Effector memory CD4-positive, alpha-beta T cell (primary cell): ENCODE data around the gene TPM2.

ENCODE experiments used
- DNase-seq, 3 donors: peaks; one replicate each; pipeline ENCODE4 v3.0.0-alpha.2; 2020
- H3K27ac ChIP-seq: 2 replicates; pipeline ENCODE4 v1.7.0; 2013; ENCODE audit warnings: mild to moderate bottlenecking, low read length, moderate library complexity; ENCODE audit not compliant: insufficient read depth, poor library complexity, severe bottlenecking
- H3K27me3 ChIP-seq: replicated peaks from 2 replicates; pipeline ENCODE4 v1.7.0; 2013; ENCODE audit warnings: mild to moderate bottlenecking, low read length; ENCODE audit not compliant: insufficient read depth, control insufficient read depth, poor library complexity, severe bottlenecking
- H3K36me3 ChIP-seq: 2 replicates; pipeline ENCODE4 v1.7.0; 2013; ENCODE audit warnings: mild to moderate bottlenecking, low read length, moderate library complexity; ENCODE audit not compliant: control insufficient read depth, insufficient read depth
- H3K4me1 ChIP-seq: 2 replicates; pipeline ENCODE4 v1.7.0; 2013; ENCODE audit warnings: low read length, mild to moderate bottlenecking; ENCODE audit not compliant: control insufficient read depth, insufficient read depth, poor library complexity, severe bottlenecking
- H3K4me3 ChIP-seq: 2 replicates; pipeline ENCODE4 v1.7.0; 2013; ENCODE audit warnings: low read length, low read depth, mild to moderate bottlenecking; ENCODE audit not compliant: insufficient read depth, poor library complexity, severe bottlenecking
- H3K9me3 ChIP-seq: 2 replicates; pipeline ENCODE4 v1.7.0; 2013; ENCODE audit warnings: mild to moderate bottlenecking, low read length, moderate library complexity; ENCODE audit not compliant: control insufficient read depth

Gene TPM2

DNA sequence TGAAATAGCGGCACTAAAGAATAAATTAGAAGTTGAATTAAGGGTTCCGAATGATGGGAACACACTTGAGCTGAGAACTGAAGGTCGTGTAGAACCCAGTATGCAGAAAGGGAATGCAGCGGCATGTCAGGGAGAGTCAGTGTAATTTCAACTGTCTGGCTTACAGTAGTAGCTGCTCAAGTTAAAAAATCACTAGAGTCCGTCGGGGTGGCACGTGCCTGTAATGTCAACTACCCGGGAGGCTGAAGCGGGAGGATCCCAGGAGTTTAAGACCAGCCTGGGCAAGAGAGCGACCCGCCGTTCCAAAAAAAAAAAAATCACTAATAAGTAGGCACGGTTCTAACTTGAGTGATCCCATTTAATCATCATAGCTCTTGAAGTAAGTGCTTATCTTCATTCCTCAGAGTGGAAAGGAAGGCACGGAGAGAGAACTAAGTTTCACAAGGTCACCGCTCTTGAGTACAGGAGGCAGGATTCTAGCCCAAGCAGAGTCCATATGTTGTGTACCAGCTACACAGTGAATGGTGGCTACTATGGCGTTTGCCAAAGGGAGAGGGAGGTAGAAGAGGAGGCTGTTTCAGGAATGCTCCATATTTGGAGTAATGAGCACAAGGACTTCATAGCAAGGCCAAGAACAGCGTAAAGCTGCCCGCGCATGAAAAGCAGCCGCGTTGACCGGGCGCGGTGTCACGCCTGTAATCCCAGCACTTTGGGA lies 32.7 kb downstream of the TPM2 start:
- peaks cover 29% of the 10 kb centered on the region for H3K4me1 ChIP-seq

DNA sequence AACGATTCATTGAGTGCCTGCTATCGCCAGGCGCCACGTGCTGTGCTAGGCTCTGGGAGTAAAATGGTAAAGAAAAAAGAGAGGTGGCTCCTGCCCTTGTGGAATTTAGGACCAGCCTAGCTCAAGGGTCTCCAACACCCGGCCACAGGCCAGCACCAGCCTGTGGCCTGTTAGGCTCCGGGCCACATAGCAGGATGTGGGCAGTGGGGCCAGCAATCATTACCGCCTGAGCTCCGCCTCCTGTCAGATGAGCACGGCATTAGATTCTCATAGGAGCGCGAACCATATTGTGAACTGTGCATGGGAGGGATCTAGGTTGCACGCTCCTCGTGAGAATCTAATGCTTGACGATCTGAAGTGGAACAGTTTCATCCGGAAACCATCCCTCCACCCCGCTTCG lies 33.4 kb downstream of the TPM2 start:
- H3K36me3 ChIP-seq, result no peaks in the 10 kb centered on the region
- H3K9me3 ChIP-seq, result no peaks in the 10 kb centered on the region
- DNase-seq, result no peak
- H3K27ac ChIP-seq, result peak overlapping the region; percentile 100
- H3K4me3 ChIP-seq, result no peak overlapping the region
- peaks cover 30% of the 10 kb centered on the region for H3K4me1 ChIP-seq
- no peaks in the 10 kb centered on the region for H3K27me3 ChIP-seq

More for the DNA sequence above, 32.7 kb downstream of the TPM2 start:
- H3K27ac ChIP-seq, result peak overlapping the region; percentile 100
- H3K27me3 ChIP-seq, result no peaks in the 10 kb centered on the region
- no peak for DNase-seq
- peak overlapping the region; percentile 89 for H3K4me3 ChIP-seq
- no peaks in the 10 kb centered on the region for H3K9me3 ChIP-seq
- no peaks in the 10 kb centered on the region for H3K36me3 ChIP-seq

DNA sequence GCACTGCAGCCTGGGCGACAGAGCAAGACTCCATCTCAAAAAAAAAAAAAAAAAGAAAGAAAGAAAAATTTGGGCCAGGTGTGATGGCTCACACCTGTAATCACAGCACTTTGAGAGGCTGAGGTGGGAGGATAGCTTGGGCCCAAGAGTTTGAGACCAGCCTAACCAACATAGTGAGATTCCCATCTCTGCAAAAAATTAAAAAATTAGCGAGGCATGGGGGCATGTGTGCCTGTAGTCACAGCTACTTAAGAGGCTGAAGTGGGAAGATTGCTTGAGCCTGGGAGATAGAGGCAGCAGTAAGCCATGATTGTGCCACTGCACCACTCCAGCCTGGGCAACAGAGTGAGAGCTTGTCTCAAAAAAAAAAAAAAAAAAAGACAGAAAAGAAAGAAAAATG lies 36.1 kb downstream of the TPM2 start:
- no peak for DNase-seq
- H3K9me3 ChIP-seq, result no peaks in the 10 kb centered on the region
- no peak overlapping the region for H3K27ac ChIP-seq
- H3K27me3 ChIP-seq, result no peaks in the 10 kb centered on the region
- H3K4me3 ChIP-seq, result no peak overlapping the region
- no peaks in the 10 kb centered on the region for H3K36me3 ChIP-seq
- peaks cover 21% of the 10 kb centered on the region for H3K4me1 ChIP-seq

DNA sequence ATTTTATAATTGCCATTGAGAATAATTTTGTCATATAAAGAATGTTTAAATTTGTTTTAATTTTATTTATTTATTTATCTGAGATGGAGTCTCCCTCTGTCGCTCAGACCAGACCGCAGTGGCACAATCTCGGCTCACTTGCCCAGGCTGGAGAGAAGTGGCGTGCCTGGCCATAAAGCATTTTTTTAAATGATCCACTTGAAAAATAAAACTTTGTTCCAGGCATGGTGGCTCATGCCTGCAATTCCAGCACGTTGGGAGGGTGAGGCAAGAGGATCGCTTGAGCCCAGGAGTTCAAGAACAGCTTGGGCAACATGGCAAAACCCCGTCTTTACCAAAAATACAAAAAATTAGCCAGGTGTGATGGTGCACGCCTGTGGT lies 36.9 kb downstream of the TPM2 start:
- DNase-seq, result no peak
- no peaks in the 10 kb centered on the region for H3K27me3 ChIP-seq
- H3K27ac ChIP-seq, result no peak overlapping the region
- H3K9me3 ChIP-seq, result no peaks in the 10 kb centered on the region
- no peak overlapping the region for H3K4me3 ChIP-seq
- H3K4me1 ChIP-seq, result peaks cover 29% of the 10 kb centered on the region
- H3K36me3 ChIP-seq, result no peaks in the 10 kb centered on the region

DNA sequence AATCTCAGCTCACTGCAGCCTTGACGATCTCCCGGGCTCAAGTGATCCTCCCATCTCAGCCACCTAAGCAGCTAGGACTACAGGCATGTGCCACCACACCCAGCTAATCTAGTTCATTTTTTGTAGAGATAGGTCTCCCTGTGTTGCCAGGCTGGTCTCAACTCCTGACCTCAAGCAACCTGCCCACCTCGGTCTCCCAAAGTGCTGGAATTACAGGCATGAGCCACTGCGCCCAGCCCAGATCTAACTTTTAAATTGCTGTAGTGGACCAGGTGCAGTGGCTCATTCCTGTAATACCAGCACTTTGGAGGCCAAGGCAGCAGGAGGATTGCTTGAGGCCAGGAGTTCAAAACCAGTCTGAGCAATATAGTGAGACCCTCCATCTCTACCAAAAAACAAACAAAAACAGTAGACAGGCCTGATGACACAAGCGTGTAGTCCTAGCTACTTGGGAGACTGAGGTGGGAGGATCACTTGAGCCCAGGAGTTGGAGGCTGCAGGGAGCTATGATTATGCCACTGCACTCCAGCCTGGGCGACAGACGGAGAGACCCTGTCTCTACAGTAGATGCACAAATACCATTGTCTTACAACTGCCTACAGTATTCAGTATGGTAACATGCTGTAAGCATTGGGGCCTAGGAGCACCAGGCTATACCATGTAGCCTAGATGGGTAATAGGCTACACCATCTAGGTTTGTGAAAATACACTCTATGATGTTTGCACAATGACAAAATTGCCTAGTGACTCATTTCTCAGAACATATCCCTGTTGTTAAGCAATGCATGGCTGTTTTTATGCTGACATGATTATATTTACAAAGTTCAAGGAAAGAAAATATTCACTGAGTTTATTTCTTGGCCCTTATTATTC lies 37.5 kb downstream of the TPM2 start:
- DNase-seq, result no peak
- Histone ChIP-seq H3K4me3 (no peak overlapping the region), H3K27me3 (no peaks in the 10 kb centered on the region), H3K36me3 (no peaks in the 10 kb centered on the region), H3K4me1 (peaks cover 35% of the 10 kb centered on the region), H3K9me3 (no peaks in the 10 kb centered on the region), H3K27ac (peak overlapping the region; percentile 26)

DNA sequence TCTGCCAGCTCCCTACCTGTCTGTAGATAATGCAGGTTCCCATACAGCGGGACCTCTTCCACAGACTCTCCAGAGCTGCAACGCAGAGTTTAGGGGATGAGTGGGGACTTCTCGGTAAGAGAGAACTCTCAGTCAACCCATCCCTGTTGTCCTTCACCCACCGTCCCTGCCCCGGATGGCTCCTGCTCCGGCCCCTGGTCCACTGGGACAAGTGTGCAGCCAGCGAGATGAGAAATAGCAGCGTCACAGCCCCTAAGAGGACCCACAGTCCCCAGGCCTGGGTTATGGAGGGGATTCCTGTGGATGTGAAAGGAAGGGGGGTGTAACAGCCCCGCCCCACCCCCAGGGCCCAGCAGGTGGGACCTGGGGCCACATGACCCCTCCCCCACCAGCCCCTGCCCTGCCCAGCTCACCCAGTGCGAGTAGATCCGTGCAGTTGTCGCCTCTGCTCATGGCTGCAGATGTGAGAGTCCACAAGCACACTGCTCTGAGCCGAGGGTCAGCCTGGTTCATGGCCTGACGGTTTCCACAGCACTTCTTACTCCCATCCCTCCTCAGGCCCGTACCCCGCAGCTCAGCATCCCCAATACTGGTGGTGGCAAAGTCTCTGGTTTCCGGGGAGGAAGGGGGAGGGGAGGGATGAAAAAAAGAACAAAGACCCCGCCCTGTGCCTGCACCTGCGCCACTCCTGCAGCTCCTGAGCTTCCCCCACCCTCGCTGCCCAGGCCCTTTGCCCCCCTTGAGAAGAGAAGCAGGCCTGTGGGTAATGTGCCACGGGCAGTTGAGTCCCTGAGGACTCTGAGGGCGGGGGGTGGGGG lies 39.2 kb downstream of the TPM2 start, which contains the start of gene SIT1:
TSS of gene SIT1 (minus strand) at position 591 of the 818 bp plus-strand sequence. CDS start at position 513, 78 bp downstream.
- DNase-seq, result peak in 1 of 3 donors; percentile 24

DNA sequence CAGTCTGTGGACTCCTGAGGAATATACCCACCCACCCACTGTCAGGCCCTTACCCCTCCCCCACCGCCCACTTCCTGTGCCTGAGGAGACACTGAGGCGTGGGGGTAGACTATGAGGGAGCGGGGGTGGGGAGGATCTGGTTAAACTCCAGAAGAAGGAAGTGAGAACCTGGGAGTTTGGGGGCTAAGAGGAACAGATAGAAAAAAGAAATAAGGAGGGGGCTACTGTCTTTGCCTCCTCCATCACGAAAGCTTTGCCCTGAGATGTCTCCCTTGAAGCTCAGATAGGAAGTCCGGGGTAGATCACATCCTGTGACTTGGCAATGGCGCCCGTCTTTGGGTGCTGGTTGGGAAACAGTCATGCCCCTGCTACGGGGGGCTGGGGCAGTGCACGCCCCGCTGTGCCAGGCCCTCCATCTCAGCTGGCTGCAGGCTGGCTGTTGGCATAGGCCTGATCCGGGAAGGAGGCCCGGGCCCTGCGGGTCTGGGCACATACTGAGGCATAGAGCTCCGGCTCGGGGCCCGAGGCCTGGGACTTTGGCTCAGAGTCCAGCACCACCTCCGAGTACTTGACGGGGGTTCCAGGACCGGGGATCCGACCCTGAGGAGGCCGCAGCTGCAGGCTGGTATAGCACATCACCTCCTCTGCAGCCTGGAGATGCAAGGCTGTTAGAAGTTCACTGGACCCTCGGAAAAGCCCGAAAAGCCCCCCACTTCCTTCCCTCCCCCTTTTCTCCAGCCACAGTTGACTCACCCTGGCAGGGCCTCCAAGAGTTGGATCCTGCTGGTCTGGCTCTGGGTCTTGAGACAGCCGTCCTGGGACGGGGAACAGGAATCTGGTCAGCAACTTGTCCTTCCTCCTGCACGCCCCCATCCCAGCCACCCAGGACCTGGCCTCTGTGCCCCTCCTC lies 40.0 kb downstream of the TPM2 start:
- no peaks in the 10 kb centered on the region for H3K9me3 ChIP-seq
- no peaks in the 10 kb centered on the region for H3K36me3 ChIP-seq
- no peak for DNase-seq
- H3K27ac ChIP-seq, result peak overlapping the region; percentile 79
- H3K4me3 ChIP-seq, result peak overlapping the region; percentile 73
- peaks cover 48% of the 10 kb centered on the region for H3K4me1 ChIP-seq
- no peaks in the 10 kb centered on the region for H3K27me3 ChIP-seq

More for the DNA sequence above, 39.2 kb downstream of the TPM2 start, which contains the start of gene SIT1:
- Histone ChIP-seq H3K9me3 (no peaks in the 10 kb centered on the region), H3K36me3 (no peaks in the 10 kb centered on the region), H3K27ac (peak within 1 kb of the TSS; percentile 79), H3K27me3 (no peaks in the 10 kb centered on the region), H3K4me1 (peaks cover 45% of the 10 kb centered on the region), H3K4me3 (peak within 1 kb of the TSS; percentile 73)

DNA sequence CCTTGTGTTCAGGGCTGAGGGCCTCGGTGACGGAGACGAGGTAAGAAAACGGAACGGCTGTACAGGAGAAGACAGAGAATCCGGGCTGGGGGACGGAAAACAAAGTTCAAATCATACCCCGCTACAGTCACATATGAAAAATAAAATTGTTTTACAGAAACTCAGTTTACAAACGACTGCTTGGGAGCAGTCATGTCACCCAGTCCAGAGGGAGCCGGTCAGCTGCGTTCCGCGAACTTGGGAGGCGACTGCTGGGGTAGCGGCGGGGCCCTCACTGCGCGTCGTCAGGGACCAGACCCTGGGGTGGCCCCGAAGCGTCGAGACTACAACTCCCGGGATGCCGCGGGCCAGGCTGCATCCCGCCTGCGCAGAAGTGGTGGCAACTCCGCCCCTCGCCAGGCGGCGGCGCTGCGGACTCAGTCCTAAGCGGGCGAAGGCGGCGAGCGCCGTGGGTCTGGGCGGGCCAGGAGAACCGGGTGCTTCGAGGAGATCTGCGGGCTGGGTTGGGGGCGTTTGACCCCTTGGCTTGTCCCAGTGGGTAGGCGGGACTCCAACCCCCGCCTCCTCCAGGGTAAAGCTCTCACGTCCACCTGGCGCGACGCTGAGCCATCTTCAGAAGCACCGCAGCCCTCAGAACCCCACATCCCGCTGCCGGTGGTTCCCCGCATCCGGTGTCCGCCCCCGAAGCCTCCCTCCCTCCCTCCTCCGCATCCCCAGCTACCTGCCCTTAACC lies 43.0 kb downstream of the TPM2 start:
- H3K4me1 ChIP-seq, result peaks cover 45% of the 10 kb centered on the region
- no peaks in the 10 kb centered on the region for H3K27me3 ChIP-seq
- DNase-seq, result peak; percentile 84 to 87 (median 85)
- no peaks in the 10 kb centered on the region for H3K9me3 ChIP-seq
- no peaks in the 10 kb centered on the region for H3K36me3 ChIP-seq
- H3K27ac ChIP-seq, result peak overlapping the region; percentile 86
- peak overlapping the region; percentile 65 for H3K4me3 ChIP-seq
